B cell (primary cell): ENCODE results near the gene SIX1.

Source experiments
- CTCF ChIP-seq: fragments of 200-600 bp; IDR thresholded peaks from one replicate; pipeline ENCODE4 v1.8.0; 2022; ENCODE audit warnings: antibody characterized with exemption, mild to moderate bottlenecking
- EZH2 ChIP-seq: IDR thresholded peaks from 2 replicates; pipeline ENCODE4 v1.6.1; 2012; ENCODE audit warnings: borderline replicate concordance, low read depth, mild to moderate bottlenecking, moderate library complexity, low read length; ENCODE audit not compliant: insufficient read depth, poor library complexity, severe bottlenecking

- no peak for TF ChIP-seq CTCF
- TF ChIP-seq EZH2 = no peak
These were observed 19.1 kb downstream of the SIX1 start for GRCh38 chr14:60630129-60630528.
